Lung (tissue), 13 donors: ENCODE results near the gene MAP3K6. TPM values are rescaled to one million over a fixed set of nuclear protein-coding genes. Genes with fewer than 3 reads are reported as not detected.

Experiments
- ATAC-seq: fragments of 200-7000 bp; cut with Tn5 transposase; one replicate; pipeline ENCODE4 v1.9.1; 2020; ENCODE audit warnings: moderate number of reproducible peaks; ENCODE audit not compliant: insufficient read depth, low FRiP score
- DNase-seq, 3 donors: peaks; one replicate each; pipeline ENCODE4 v3.0.0-alpha.2; 2013 to 2017
- H3K27ac ChIP-seq, 2 donors: one replicate each; pipeline ENCODE4 v1.5.1; 2013; ENCODE audit warnings: mild to moderate bottlenecking in 2 of 2, moderate library complexity in 2 of 2, control low read depth in 1 of 2, inconsistent platforms in 1 of 2, low read depth in 1 of 2, low read length in 1 of 2
- H3K27me3 ChIP-seq, 3 donors: one replicate each; pipeline ENCODE4 v1.5.1; 2013; ENCODE audit warnings: low read length in 2 of 3; ENCODE audit not compliant: control insufficient read depth in 3 of 3, insufficient read depth in 3 of 3
- H3K36me3 ChIP-seq, 4 donors: one replicate each; pipeline ENCODE4 v1.5.1; 2013; ENCODE audit warnings: low read length in 4 of 4, mild to moderate bottlenecking in 1 of 4, moderate library complexity in 1 of 4; ENCODE audit not compliant: control insufficient read depth in 4 of 4, insufficient read depth in 4 of 4
- H3K4me1 ChIP-seq, 5 donors: one replicate each; pipeline ENCODE4 v1.5.1; 2013; ENCODE audit warnings: low read length in 5 of 5, mild to moderate bottlenecking in 2 of 5, moderate library complexity in 1 of 5; ENCODE audit not compliant: control insufficient read depth in 5 of 5, insufficient read depth in 5 of 5
- H3K4me3 ChIP-seq: one replicate; pipeline ENCODE4 v1.5.1; 2013; ENCODE audit warnings: mild to moderate bottlenecking, control low read depth, moderate library complexity
- H3K9ac ChIP-seq, 2 donors: one replicate each; pipeline ENCODE4 v1.5.1; 2013; ENCODE audit warnings: low read length in 2 of 2, control low read depth in 1 of 2; ENCODE audit not compliant: insufficient read depth in 1 of 2
- H3K9me3 ChIP-seq, 4 donors: one replicate each; pipeline ENCODE4 v1.5.1; 2013; ENCODE audit warnings: low read length in 3 of 4, mild to moderate bottlenecking in 1 of 4, moderate library complexity in 1 of 4; ENCODE audit not compliant: control insufficient read depth in 4 of 4, insufficient read depth in 3 of 4
- CTCF ChIP-seq: IDR thresholded peaks from 2 replicates; pipeline ENCODE4 v1.5.1; 2012; ENCODE audit warnings: mild to moderate bottlenecking; ENCODE audit errors: control extremely low read depth, extremely low read depth
- WGBS, 2 donors: extraction: QIAGEN DNeasy Blood & Tissue Kit; methylation state at CpG; one replicate each; pipeline ENCODE4 v1.1.7; 2013; 5-methylcytosine and 5-hydroxymethylcytosine counted together
- polyA plus RNA-seq, 2 donors: library from polyadenylated mRNA; stranded (reverse); fragments of 200-250 nt; gene quantifications; one replicate each; pipeline ENCODE4 v1.2.1, GENCODE V29; 2013
- small RNA-seq: library from RNA; depleted of rRNA; stranded (forward); fragments of <200 nt; gene quantifications from one replicate; pipeline ENCODE3, GENCODE V24; 2014; ENCODE audit warnings: low replicate concordance
- total RNA-seq, 2 donors: library from RNA; depleted of rRNA in 1 of 2; stranded (reverse); fragments of >200 nt in 1 of 2; gene quantifications; one replicate each; pipeline ENCODE4 v1.2.1, GENCODE V29; 2014 to 2021
- donor health status: control.
- donor health status: control.
- donor health status: Bipolar disorder and iron deficiency.
- donor health status: healthy.
- donor health status: DM: yes; HTN: yes; CAD: no.

The MAP3K6 gene
- total and polyA plus RNA-seq, 4 donors: 17.0 to 96.6 (median 62.8) TPM

- 86 to 88% methylated on average over 11 of the region's 11 CpGs for WGBS, 2 donors
- no peak for ATAC-seq
These were observed 59.6 kb downstream of the MAP3K6 start for GRCh38 chr1:27306892-27307761.

GRCh38 chr1:27306071-27306470, 60.7 kb downstream of the MAP3K6 start:
- H3K36me3 ChIP-seq: peaks cover 0 to 32% (median 16%) of the 10 kb centered on the region in 4 donors
- WGBS, 2 donors: 91 to 95% methylated on average over 11 of the region's 11 CpGs
- peaks cover 0 to 6% (median 0%) of the 10 kb centered on the region in 5 donors for H3K4me1 ChIP-seq

More at GRCh38 chr1:27306892-27307761, 59.6 kb downstream of the MAP3K6 start:
- no peak overlapping the region for H3K9ac ChIP-seq
- H3K27me3 ChIP-seq: no peaks in the 10 kb centered on the region
- peaks cover 0 to 30% (median 12%) of the 10 kb centered on the region in 4 donors for H3K36me3 ChIP-seq
- no peak for DNase-seq
- no peaks in the 10 kb centered on the region for H3K4me1 ChIP-seq
- no peak overlapping the region for H3K4me3 ChIP-seq
- H3K9me3 ChIP-seq: no peaks in the 10 kb centered on the region
- no peak for TF ChIP-seq CTCF
- no peak overlapping the region for H3K27ac ChIP-seq

More at GRCh38 chr1:27306071-27306470, 60.7 kb downstream of the MAP3K6 start:
- ATAC-seq: no peak
- Histone ChIP-seq H3K9me3 (no peaks in the 10 kb centered on the region), H3K27ac (no peak overlapping the region), H3K4me3 (no peak overlapping the region), H3K27me3 (no peaks in the 10 kb centered on the region), H3K9ac (no peak overlapping the region)
- no peak for TF ChIP-seq CTCF
- no peak for DNase-seq

Small RNA genes lying within 50 kb of the gene (small RNA-seq; reads per million reads assigned to genes)
- gene RNU6-48P: not detected

Other genes starting within 250 kb of the MAP3K6 start
- gene SLC9A1, start 211.8 kb downstream of the MAP3K6 start, total RNA-seq: 10 to 100 TPM; 19.3 to 48.0 TPM
- 10 to 100 TPM; 19.7 to 29.6 TPM for gene SLC9A1, start 211.8 kb downstream of the MAP3K6 start, polyA plus RNA-seq
- gene WDTC1, start 132.3 kb downstream of the MAP3K6 start, total RNA-seq: 10 to 100 TPM; 38.1 to 41.0 TPM
- 10 to 100 TPM; 19.8 to 22.2 TPM for gene WDTC1, start 132.3 kb downstream of the MAP3K6 start, polyA plus RNA-seq
- gene TMEM222, start 44.8 kb downstream of the MAP3K6 start, total RNA-seq: 10 to 100 TPM; 25.2 to 46.8 TPM
- 10 to 100 TPM; 50.1 to 51.5 TPM for gene TMEM222, start 44.8 kb downstream of the MAP3K6 start, polyA plus RNA-seq
- 10 to 100 TPM; 10.5 to 58.0 TPM for gene SYTL1, start 24.9 kb downstream of the MAP3K6 start, total RNA-seq
- 10 to 100 TPM; 27.7 to 41.6 TPM for gene SYTL1, start 24.9 kb downstream of the MAP3K6 start, polyA plus RNA-seq
- gene FCN3, start 7.9 kb upstream of the MAP3K6 start, total RNA-seq: 100 to 1,000 TPM in 1 of 2 donors, 10 to 100 TPM in 1; 36.6 to 611 TPM
- gene FCN3, start 7.9 kb upstream of the MAP3K6 start, polyA plus RNA-seq: 100 to 1,000 TPM; 452 to 489 TPM
- 10 to 100 TPM in 1 of 2 donors, 1 to 10 TPM in 1; 6.3 to 19.8 TPM for gene CD164L2, start 16.4 kb upstream of the MAP3K6 start, total RNA-seq
- gene CD164L2, start 16.4 kb upstream of the MAP3K6 start, polyA plus RNA-seq: 10 to 100 TPM in 1 of 2 donors, 1 to 10 TPM in 1; 6.8 to 11.0 TPM
- under 1 TPM; 0.51 to 0.58 TPM for gene GPR3, start 25.7 kb upstream of the MAP3K6 start, total RNA-seq
- gene GPR3, start 25.7 kb upstream of the MAP3K6 start, polyA plus RNA-seq: 1 to 10 TPM; 1.3 to 1.8 TPM
- gene WASF2, start 123.2 kb upstream of the MAP3K6 start, total RNA-seq: 100 to 1,000 TPM in 1 of 2 donors, 10 to 100 TPM in 1; 47.9 to 136 TPM
- gene WASF2, start 123.2 kb upstream of the MAP3K6 start, polyA plus RNA-seq: 10 to 100 TPM; 27.3 to 51.0 TPM
- 10 to 100 TPM; 31.8 to 37.9 TPM for gene AHDC1, start 237.2 kb upstream of the MAP3K6 start, total RNA-seq
- gene AHDC1, start 237.2 kb upstream of the MAP3K6 start, polyA plus RNA-seq: 10 to 100 TPM; 10.3 to 11.8 TPM